Ovary (tissue), 3 donors: ENCODE results near the gene IL9R.

Experiments used
- POLR2A ChIP-seq: fragments of 450-650 bp; IDR thresholded peaks from one replicate; pipeline ENCODE4 v1.6.1; 2017; ENCODE audit warnings: antibody characterized with exemption, mild to moderate bottlenecking, moderate library complexity
- TF ChIP-seq, protein P1 (sequence below), 3 donors: fragments of 450-650 bp in 2 of 3; fragments of 200-600 bp in 1 of 3; IDR thresholded peaks; one replicate each; pipeline versions ENCODE4 v1.5.1 to v1.8.0; 2016 to 2022; ENCODE audit warnings: antibody characterized with exemption in 3 of 3, mild to moderate bottlenecking in 1 of 3
- donor health status: DM: no; HTN: no; CAD: no.

DNA sequence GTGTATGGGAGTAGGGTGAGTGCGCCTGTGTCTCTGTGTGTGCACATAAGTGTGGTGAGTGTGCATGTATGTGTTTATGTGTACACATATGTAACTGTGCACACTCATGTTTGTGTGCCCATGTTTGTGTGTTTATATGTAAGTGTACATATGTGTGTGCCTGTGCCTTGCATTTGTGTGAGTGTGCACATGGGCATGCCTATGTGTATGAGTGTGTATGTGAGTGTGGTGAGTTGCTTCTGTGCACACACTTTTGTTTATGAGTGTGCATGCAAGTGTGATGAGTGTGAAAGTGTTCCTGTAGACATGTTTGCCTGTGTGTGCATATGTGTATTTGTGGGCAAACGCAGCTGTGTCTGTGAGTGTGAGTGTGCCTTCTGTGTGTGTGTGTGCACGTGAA is 7.2 kb downstream of the IL9R start:
- TF ChIP-seq, protein P1, sequence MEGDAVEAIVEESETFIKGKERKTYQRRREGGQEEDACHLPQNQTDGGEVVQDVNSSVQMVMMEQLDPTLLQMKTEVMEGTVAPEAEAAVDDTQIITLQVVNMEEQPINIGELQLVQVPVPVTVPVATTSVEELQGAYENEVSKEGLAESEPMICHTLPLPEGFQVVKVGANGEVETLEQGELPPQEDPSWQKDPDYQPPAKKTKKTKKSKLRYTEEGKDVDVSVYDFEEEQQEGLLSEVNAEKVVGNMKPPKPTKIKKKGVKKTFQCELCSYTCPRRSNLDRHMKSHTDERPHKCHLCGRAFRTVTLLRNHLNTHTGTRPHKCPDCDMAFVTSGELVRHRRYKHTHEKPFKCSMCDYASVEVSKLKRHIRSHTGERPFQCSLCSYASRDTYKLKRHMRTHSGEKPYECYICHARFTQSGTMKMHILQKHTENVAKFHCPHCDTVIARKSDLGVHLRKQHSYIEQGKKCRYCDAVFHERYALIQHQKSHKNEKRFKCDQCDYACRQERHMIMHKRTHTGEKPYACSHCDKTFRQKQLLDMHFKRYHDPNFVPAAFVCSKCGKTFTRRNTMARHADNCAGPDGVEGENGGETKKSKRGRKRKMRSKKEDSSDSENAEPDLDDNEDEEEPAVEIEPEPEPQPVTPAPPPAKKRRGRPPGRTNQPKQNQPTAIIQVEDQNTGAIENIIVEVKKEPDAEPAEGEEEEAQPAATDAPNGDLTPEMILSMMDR (IDR thresholded peaks at IDR 0.05): no peak
- TF ChIP-seq POLR2A: no peak
